Liver (tissue), 9 donors: ENCODE results near the gene DDX54. TPM values are rescaled to one million over a fixed set of nuclear protein-coding genes. Genes with fewer than 3 reads are reported as not detected.
"Not testable (repeated sequence)": the region's sequence is repeated elsewhere in the genome, so short reads cannot be mapped to it uniquely, and the experiment has no call there.

ENCODE experiments used
- DNase-seq: peaks from one replicate; pipeline ENCODE4 v3.0.0-alpha.2; 2017; ENCODE audit warnings: low spot score
- H3K27ac ChIP-seq, 2 donors: one replicate each; pipeline ENCODE4 v1.7.0; 2013; ENCODE audit warnings: inconsistent platforms in 2 of 2, low read length in 2 of 2, control low read depth in 1 of 2, low read depth in 1 of 2, mild to moderate bottlenecking in 1 of 2
- H3K27me3 ChIP-seq, 4 donors: one replicate each; pipeline versions ENCODE4 v1.6.1 to v1.7.0; 2013; ENCODE audit warnings: low read length in 3 of 4, inconsistent platforms in 1 of 4, mild to moderate bottlenecking in 1 of 4, moderate library complexity in 1 of 4; ENCODE audit not compliant: control insufficient read depth in 4 of 4, insufficient read depth in 4 of 4
- H3K36me3 ChIP-seq, 4 donors: one replicate each; pipeline versions ENCODE4 v1.6.1 to v1.7.0; 2013; ENCODE audit warnings: low read length in 3 of 4, mild to moderate bottlenecking in 3 of 4, low read depth in 1 of 4, moderate library complexity in 1 of 4; ENCODE audit not compliant: control insufficient read depth in 4 of 4, insufficient read depth in 3 of 4
- H3K4me1 ChIP-seq, 4 donors: one replicate each; pipeline versions ENCODE4 v1.6.1 to v1.7.0; 2013; ENCODE audit warnings: low read length in 3 of 4, mild to moderate bottlenecking in 3 of 4, moderate library complexity in 1 of 4; ENCODE audit not compliant: control insufficient read depth in 4 of 4, insufficient read depth in 4 of 4
- H3K4me3 ChIP-seq, 3 donors: one replicate each; pipeline versions ENCODE4 v1.6.1 to v1.7.0; 2013; ENCODE audit warnings: low read length in 3 of 3, control low read depth in 1 of 3, low read depth in 1 of 3, mild to moderate bottlenecking in 1 of 3
- H3K9ac ChIP-seq, 2 donors: one replicate each; pipeline ENCODE4 v1.7.0; 2013; ENCODE audit warnings: low read length in 2 of 2, mild to moderate bottlenecking in 2 of 2, moderate library complexity in 2 of 2, control low read depth in 1 of 2, low read depth in 1 of 2
- H3K9me3 ChIP-seq, 4 donors: one replicate each; pipeline versions ENCODE4 v1.6.1 to v1.7.0; 2013; ENCODE audit warnings: low read length in 3 of 4; ENCODE audit not compliant: control insufficient read depth in 4 of 4
- EGR1 ChIP-seq, 2 donors: IDR thresholded peaks; 2 replicates each; pipeline ENCODE4 v1.6.1; 2016 to 2018; ENCODE audit warnings: antibody characterized with exemption in 2 of 2, low read depth in 2 of 2
- FOXA1 ChIP-seq: IDR thresholded peaks from 2 replicates; pipeline ENCODE4 v1.6.1; 2016; ENCODE audit warnings: antibody characterized with exemption
- FOXA2 ChIP-seq: IDR thresholded peaks from 2 replicates; pipeline ENCODE4 v1.6.1; 2016; ENCODE audit warnings: antibody characterized with exemption
- GABPA ChIP-seq, 2 donors: IDR thresholded peaks in 1 of 2; conservative IDR thresholded peaks in 1 of 2; 2 replicates each; pipeline ENCODE4 v1.6.1; 2016; ENCODE audit warnings: antibody characterized with exemption in 2 of 2, mild to moderate bottlenecking in 1 of 2, moderate library complexity in 1 of 2
- HNF4A ChIP-seq, 2 donors: conservative IDR thresholded peaks; 2 replicates each; pipeline ENCODE4 v1.6.1; 2016; ENCODE audit warnings: antibody characterized with exemption in 2 of 2, mild to moderate bottlenecking in 2 of 2
- HNF4G ChIP-seq: IDR thresholded peaks from 2 replicates; pipeline ENCODE4 v1.6.1; 2016; ENCODE audit warnings: antibody characterized with exemption
- JUND ChIP-seq, 2 donors: IDR thresholded peaks; 2 replicates each; pipeline ENCODE4 v1.6.1; 2016; ENCODE audit warnings: antibody characterized with exemption in 2 of 2
- NR2F2 ChIP-seq: IDR thresholded peaks from 2 replicates; pipeline ENCODE4 v1.6.1; 2016; ENCODE audit warnings: antibody characterized with exemption
- RAD21 ChIP-seq, 2 donors: IDR thresholded peaks; 2 replicates each; pipeline ENCODE4 v1.6.1; 2016; ENCODE audit warnings: antibody characterized with exemption in 2 of 2, mild to moderate bottlenecking in 2 of 2
- RXRA ChIP-seq, 2 donors: IDR thresholded peaks; 2 replicates each; pipeline ENCODE4 v1.6.1; 2017 to 2018; ENCODE audit warnings: antibody characterized with exemption in 2 of 2, mild to moderate bottlenecking in 1 of 2
- SP1 ChIP-seq: IDR thresholded peaks from 2 replicates; pipeline ENCODE4 v1.6.1; 2018; ENCODE audit warnings: antibody characterized with exemption, mild to moderate bottlenecking
- TAF1 ChIP-seq: conservative IDR thresholded peaks from 2 replicates; pipeline ENCODE4 v1.6.1; 2016; ENCODE audit warnings: antibody characterized with exemption, mild to moderate bottlenecking
- YY1 ChIP-seq: IDR thresholded peaks from 2 replicates; pipeline ENCODE4 v1.6.1; 2016; ENCODE audit warnings: antibody characterized with exemption, mild to moderate bottlenecking
- WGBS: extraction: QIAGEN DNeasy Blood & Tissue Kit; methylation state at CpG from one replicate; pipeline ENCODE4 v1.1.7; 2013; 5-methylcytosine and 5-hydroxymethylcytosine counted together
- polyA plus RNA-seq, 2 donors: library from polyadenylated mRNA; stranded (reverse) in 1 of 2; unstranded in 1 of 2; fragments of 200-250 nt in 1 of 2; fragments of >200 nt in 1 of 2; fragmentation: Nextera tagmentation in 1 of 2; extraction: Ambion mirVana in 1 of 2; gene quantifications; one replicate each; pipeline versions ENCODE4 v1.2.1 to v1.2.3, GENCODE V29; 2013 to 2015
- total RNA-seq, 2 donors: library from RNA; depleted of rRNA; stranded (reverse); fragments of >200 nt; gene quantifications; one replicate each; pipeline ENCODE4 v1.2.3, GENCODE V29; 2014
- TF ChIP-seq, protein P1 (sequence below): IDR thresholded peaks from 2 replicates; pipeline ENCODE4 v1.6.1; 2016; ENCODE audit warnings: antibody characterized with exemption, mild to moderate bottlenecking
- TF ChIP-seq, protein P2 (sequence below): IDR thresholded peaks from 2 replicates; pipeline ENCODE4 v1.6.1; 2016; ENCODE audit warnings: antibody characterized with exemption
- TF ChIP-seq, protein P3 (sequence below): IDR thresholded peaks from 2 replicates; pipeline ENCODE4 v1.6.1; 2016; ENCODE audit warnings: antibody characterized with exemption
- TF ChIP-seq, protein P4 (sequence below): IDR thresholded peaks from 2 replicates; pipeline ENCODE4 v1.6.1; 2016; ENCODE audit warnings: antibody characterized with exemption
- TF ChIP-seq, protein P5 (sequence below): fragments of 150-350 bp; IDR thresholded peaks from 2 replicates; pipeline ENCODE4 v1.5.1; 2017; ENCODE audit warnings: improper control_type of control experiment, low read depth, low read length; ENCODE audit not compliant: missing input control
- donor health status: healthy.
- donor health status: healthy.
- donor health status: healthy.
- donor health status: healthy.
- donor health status: healthy.

Gene DDX54
- total and polyA plus RNA-seq, 4 donors = 20.2 to 28.4 (median 21.6) TPM

DNA sequence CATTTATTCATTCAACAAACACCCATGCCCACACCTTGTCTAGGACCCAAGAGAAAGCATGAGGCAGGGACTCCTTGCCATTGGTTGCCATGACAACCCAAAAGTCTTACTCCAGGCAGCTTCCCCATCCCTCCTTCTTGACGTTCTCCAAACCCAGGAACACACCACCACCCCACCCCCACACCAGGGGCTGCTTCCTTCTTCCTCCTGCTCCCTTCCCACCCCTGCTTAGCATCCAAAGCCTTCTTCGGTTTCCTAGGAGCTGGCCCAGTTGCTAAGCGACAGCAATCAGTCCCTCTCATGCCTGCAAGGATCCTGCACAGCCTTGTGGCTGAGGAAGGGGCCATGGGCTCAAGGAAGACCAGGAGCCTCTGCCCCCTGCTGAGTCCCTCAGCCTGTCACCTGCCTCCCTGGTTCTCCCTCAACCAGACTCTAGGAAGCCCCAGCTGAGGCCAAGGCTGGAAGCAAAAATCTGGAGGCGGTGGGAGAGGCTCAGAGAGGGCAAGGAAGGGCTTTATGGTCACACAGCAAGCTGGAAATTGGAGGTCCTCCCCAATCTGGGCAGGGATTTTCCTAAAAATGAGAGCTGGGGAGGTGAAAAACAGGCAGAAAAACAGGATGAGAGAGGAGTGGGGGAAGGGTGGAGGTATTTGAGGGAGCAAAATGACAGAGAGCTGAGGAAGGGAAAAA lies 65.2 kb downstream of the DDX54 start (continued):
- TF ChIP-seq, protein P1, sequence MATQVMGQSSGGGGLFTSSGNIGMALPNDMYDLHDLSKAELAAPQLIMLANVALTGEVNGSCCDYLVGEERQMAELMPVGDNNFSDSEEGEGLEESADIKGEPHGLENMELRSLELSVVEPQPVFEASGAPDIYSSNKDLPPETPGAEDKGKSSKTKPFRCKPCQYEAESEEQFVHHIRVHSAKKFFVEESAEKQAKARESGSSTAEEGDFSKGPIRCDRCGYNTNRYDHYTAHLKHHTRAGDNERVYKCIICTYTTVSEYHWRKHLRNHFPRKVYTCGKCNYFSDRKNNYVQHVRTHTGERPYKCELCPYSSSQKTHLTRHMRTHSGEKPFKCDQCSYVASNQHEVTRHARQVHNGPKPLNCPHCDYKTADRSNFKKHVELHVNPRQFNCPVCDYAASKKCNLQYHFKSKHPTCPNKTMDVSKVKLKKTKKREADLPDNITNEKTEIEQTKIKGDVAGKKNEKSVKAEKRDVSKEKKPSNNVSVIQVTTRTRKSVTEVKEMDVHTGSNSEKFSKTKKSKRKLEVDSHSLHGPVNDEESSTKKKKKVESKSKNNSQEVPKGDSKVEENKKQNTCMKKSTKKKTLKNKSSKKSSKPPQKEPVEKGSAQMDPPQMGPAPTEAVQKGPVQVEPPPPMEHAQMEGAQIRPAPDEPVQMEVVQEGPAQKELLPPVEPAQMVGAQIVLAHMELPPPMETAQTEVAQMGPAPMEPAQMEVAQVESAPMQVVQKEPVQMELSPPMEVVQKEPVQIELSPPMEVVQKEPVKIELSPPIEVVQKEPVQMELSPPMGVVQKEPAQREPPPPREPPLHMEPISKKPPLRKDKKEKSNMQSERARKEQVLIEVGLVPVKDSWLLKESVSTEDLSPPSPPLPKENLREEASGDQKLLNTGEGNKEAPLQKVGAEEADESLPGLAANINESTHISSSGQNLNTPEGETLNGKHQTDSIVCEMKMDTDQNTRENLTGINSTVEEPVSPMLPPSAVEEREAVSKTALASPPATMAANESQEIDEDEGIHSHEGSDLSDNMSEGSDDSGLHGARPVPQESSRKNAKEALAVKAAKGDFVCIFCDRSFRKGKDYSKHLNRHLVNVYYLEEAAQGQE = no peak

DNA sequence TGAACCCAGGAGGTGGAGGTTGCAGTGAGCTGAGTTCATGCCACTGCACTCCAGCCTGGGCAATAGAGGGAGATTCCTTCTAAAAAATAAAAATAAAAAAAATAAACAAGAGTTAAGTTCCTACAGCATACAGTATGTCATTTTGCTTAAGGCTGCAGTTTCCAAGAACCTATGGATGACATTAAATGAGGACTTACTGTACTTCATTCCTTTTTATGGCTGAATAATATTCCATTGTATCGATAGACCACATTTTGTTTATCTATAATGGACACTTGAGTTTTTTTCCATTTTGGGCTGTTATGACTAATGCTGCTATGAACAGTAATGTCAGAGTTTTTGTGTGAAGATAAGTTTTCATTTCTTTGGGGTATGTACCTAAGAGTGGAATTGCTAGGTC lies 67.1 kb downstream of the DDX54 start:
- Histone ChIP-seq H3K4me3 (no peak overlapping the region), H3K27me3 (peaks cover 0 to 3% (median 0%) of the 10 kb centered on the region in 4 donors), H3K27ac (no peak overlapping the region), H3K4me1 (no peaks in the 10 kb centered on the region), H3K9ac (no peak overlapping the region), H3K9me3 (no peaks in the 10 kb centered on the region), H3K36me3 (no peaks in the 10 kb centered on the region)
- no peak for TF ChIP-seq FOXA1
- no peak for TF ChIP-seq HNF4G
- TF ChIP-seq YY1 = no peak
- no peak for TF ChIP-seq FOXA2
- no peak for TF ChIP-seq RXRA (IDR thresholded peaks at IDR 0.05)
- TF ChIP-seq RAD21 (IDR thresholded peaks at IDR 0.05) = no peak
- no peak for TF ChIP-seq GABPA (IDR thresholded peaks at IDR 0.05 in 1 of 2, conservative IDR thresholded peaks at IDR 0.05 in 1 of 2)
- no peak for TF ChIP-seq NR2F2
- TF ChIP-seq JUND (IDR thresholded peaks at IDR 0.05) = no peak
- no peak for TF ChIP-seq HNF4A (conservative IDR thresholded peaks at IDR 0.05)
- TF ChIP-seq, protein P1 = no peak
- TF ChIP-seq EGR1 (IDR thresholded peaks at IDR 0.05; ENCODE audit: low read depth in 2 of 2) = no peak
- TF ChIP-seq, protein P2, sequence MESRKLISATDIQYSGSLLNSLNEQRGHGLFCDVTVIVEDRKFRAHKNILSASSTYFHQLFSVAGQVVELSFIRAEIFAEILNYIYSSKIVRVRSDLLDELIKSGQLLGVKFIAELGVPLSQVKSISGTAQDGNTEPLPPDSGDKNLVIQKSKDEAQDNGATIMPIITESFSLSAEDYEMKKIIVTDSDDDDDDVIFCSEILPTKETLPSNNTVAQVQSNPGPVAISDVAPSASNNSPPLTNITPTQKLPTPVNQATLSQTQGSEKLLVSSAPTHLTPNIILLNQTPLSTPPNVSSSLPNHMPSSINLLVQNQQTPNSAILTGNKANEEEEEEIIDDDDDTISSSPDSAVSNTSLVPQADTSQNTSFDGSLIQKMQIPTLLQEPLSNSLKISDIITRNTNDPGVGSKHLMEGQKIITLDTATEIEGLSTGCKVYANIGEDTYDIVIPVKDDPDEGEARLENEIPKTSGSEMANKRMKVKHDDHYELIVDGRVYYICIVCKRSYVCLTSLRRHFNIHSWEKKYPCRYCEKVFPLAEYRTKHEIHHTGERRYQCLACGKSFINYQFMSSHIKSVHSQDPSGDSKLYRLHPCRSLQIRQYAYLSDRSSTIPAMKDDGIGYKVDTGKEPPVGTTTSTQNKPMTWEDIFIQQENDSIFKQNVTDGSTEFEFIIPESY = no peak
- TF ChIP-seq, protein P3, sequence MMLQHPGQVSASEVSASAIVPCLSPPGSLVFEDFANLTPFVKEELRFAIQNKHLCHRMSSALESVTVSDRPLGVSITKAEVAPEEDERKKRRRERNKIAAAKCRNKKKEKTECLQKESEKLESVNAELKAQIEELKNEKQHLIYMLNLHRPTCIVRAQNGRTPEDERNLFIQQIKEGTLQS = no peak
- TF ChIP-seq, protein P4, sequence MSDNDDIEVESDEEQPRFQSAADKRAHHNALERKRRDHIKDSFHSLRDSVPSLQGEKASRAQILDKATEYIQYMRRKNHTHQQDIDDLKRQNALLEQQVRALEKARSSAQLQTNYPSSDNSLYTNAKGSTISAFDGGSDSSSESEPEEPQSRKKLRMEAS = no peak
- TF ChIP-seq, protein P5, sequence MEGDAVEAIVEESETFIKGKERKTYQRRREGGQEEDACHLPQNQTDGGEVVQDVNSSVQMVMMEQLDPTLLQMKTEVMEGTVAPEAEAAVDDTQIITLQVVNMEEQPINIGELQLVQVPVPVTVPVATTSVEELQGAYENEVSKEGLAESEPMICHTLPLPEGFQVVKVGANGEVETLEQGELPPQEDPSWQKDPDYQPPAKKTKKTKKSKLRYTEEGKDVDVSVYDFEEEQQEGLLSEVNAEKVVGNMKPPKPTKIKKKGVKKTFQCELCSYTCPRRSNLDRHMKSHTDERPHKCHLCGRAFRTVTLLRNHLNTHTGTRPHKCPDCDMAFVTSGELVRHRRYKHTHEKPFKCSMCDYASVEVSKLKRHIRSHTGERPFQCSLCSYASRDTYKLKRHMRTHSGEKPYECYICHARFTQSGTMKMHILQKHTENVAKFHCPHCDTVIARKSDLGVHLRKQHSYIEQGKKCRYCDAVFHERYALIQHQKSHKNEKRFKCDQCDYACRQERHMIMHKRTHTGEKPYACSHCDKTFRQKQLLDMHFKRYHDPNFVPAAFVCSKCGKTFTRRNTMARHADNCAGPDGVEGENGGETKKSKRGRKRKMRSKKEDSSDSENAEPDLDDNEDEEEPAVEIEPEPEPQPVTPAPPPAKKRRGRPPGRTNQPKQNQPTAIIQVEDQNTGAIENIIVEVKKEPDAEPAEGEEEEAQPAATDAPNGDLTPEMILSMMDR = no peak
- no peak for TF ChIP-seq SP1
- TF ChIP-seq TAF1 = no peak
- no peak for DNase-seq
- WGBS = 96% methylated on average over 1 of the region's 1 CpG

DNA sequence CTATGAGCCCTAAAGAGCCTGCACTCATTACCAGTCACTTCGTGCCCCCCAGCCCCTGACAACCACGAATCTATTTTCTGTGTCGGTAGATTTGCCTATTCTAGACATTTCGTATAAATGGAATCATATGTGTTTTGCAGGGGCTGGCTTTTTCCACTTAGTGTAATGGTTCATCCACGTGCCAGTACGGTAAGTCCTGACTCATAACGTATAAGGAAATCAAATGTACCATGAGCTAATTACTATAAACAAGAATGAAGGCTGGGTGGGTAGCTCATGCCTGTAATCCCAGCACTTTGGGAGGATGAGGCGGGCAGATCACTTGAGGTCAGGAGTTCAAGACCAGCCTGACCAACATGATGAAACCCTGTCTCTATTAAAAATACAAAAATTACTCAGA lies 67.6 kb downstream of the DDX54 start:
- WGBS = 88% methylated on average over 8 of the region's 8 CpGs
- H3K9ac ChIP-seq = not testable (repeated sequence)

More for the DNA sequence above, 67.6 kb downstream of the DDX54 start:
- not testable (repeated sequence) for H3K27ac ChIP-seq, H3K9me3 ChIP-seq, H3K27me3 ChIP-seq, H3K36me3 ChIP-seq, H3K4me3 ChIP-seq, H3K4me1 ChIP-seq, DNase-seq
